ENCODE results near the gene B3GALNT2.

B3GALNT2 gene

GRCh38 chr1:235415008-235415904, 89.0 kb downstream of the B3GALNT2 start:
- peak; percentile 6 to 43 (median 25) for DNase-seq
- Histone ChIP-seq H3K9me3 (ENCODE audit: control insufficient read depth, low read length) (no peaks in the 10 kb centered on the region), H3K27ac (ENCODE audit: insufficient read depth, low read length, poor library complexity, severe bottlenecking) (no peak overlapping the region), H3K4me1 (ENCODE audit: control insufficient read depth, insufficient read depth, low read length, poor library complexity, severe bottlenecking) (peaks cover 3% of the 10 kb centered on the region), H3K36me3 (ENCODE audit: control insufficient read depth, insufficient read depth, low read length) (peaks cover 4% of the 10 kb centered on the region), H3K27me3 (replicated peaks; ENCODE audit: control insufficient read depth, insufficient read depth, low read length, poor library complexity, severe bottlenecking) (no peaks in the 10 kb centered on the region), H3K4me3 (ENCODE audit: insufficient read depth, low read depth, low read length, poor library complexity, severe bottlenecking) (no peak overlapping the region)

- Histone ChIP-seq H3K9me3 (ENCODE audit: control insufficient read depth, low read length) (no peaks in the 10 kb centered on the region), H3K4me3 (ENCODE audit: insufficient read depth, low read depth, low read length, poor library complexity, severe bottlenecking) (no peak overlapping the region), H3K27me3 (replicated peaks; ENCODE audit: control insufficient read depth, insufficient read depth, low read length, poor library complexity, severe bottlenecking) (no peaks in the 10 kb centered on the region), H3K27ac (ENCODE audit: insufficient read depth, low read length, poor library complexity, severe bottlenecking) (no peak overlapping the region), H3K36me3 (ENCODE audit: control insufficient read depth, insufficient read depth, low read length) (no peaks in the 10 kb centered on the region), H3K4me1 (ENCODE audit: control insufficient read depth, insufficient read depth, low read length, poor library complexity, severe bottlenecking) (peaks cover 3% of the 10 kb centered on the region)
- DNase-seq = peak in 1 of 3 donors; percentile 1
Observed at GRCh38 chr1:235411489-235412486, 92.5 kb downstream of the B3GALNT2 start.

- Histone ChIP-seq H3K27me3 (replicated peaks; ENCODE audit: control insufficient read depth, insufficient read depth, low read length, poor library complexity, severe bottlenecking) (no peaks in the 10 kb centered on the region), H3K9me3 (ENCODE audit: control insufficient read depth, low read length) (no peaks in the 10 kb centered on the region), H3K4me3 (ENCODE audit: insufficient read depth, low read depth, low read length, poor library complexity, severe bottlenecking) (no peak overlapping the region), H3K27ac (ENCODE audit: insufficient read depth, low read length, poor library complexity, severe bottlenecking) (no peak overlapping the region), H3K4me1 (ENCODE audit: control insufficient read depth, insufficient read depth, low read length, poor library complexity, severe bottlenecking) (peaks cover 3% of the 10 kb centered on the region), H3K36me3 (ENCODE audit: control insufficient read depth, insufficient read depth, low read length) (no peaks in the 10 kb centered on the region)
- no peak for DNase-seq
Observed at GRCh38 chr1:235410467-235410866, 93.8 kb downstream of the B3GALNT2 start.

GRCh38 chr1:235409042-235409820, 95.0 kb downstream of the B3GALNT2 start:
- H3K27me3 ChIP-seq (replicated peaks; ENCODE audit: control insufficient read depth, insufficient read depth, low read length, poor library complexity, severe bottlenecking) = no peaks in the 10 kb centered on the region
- no peak for DNase-seq
- H3K36me3 ChIP-seq (ENCODE audit: control insufficient read depth, insufficient read depth, low read length) = no peaks in the 10 kb centered on the region
- no peaks in the 10 kb centered on the region for H3K4me1 ChIP-seq (ENCODE audit: control insufficient read depth, insufficient read depth, low read length, poor library complexity, severe bottlenecking)
- no peak overlapping the region for H3K4me3 ChIP-seq (ENCODE audit: insufficient read depth, low read depth, low read length, poor library complexity, severe bottlenecking)
- H3K27ac ChIP-seq (ENCODE audit: insufficient read depth, low read length, poor library complexity, severe bottlenecking) = no peak overlapping the region
- H3K9me3 ChIP-seq (ENCODE audit: control insufficient read depth, low read length) = no peaks in the 10 kb centered on the region

- no peaks in the 10 kb centered on the region for H3K9me3 ChIP-seq (ENCODE audit: control insufficient read depth, low read length)
- H3K4me3 ChIP-seq (ENCODE audit: insufficient read depth, low read depth, low read length, poor library complexity, severe bottlenecking) = no peak overlapping the region
- H3K27me3 ChIP-seq (replicated peaks; ENCODE audit: control insufficient read depth, insufficient read depth, low read length, poor library complexity, severe bottlenecking) = no peaks in the 10 kb centered on the region
- no peaks in the 10 kb centered on the region for H3K36me3 ChIP-seq (ENCODE audit: control insufficient read depth, insufficient read depth, low read length)
- H3K4me1 ChIP-seq (ENCODE audit: control insufficient read depth, insufficient read depth, low read length, poor library complexity, severe bottlenecking) = no peaks in the 10 kb centered on the region
- no peak overlapping the region for H3K27ac ChIP-seq (ENCODE audit: insufficient read depth, low read length, poor library complexity, severe bottlenecking)
- DNase-seq = no peak
Observed at GRCh38 chr1:235408503-235408960, 95.7 kb downstream of the B3GALNT2 start.

- DNase-seq = no peak
- no peak overlapping the region for H3K4me3 ChIP-seq (ENCODE audit: insufficient read depth, low read depth, low read length, poor library complexity, severe bottlenecking)
- no peaks in the 10 kb centered on the region for H3K4me1 ChIP-seq (ENCODE audit: control insufficient read depth, insufficient read depth, low read length, poor library complexity, severe bottlenecking)
- H3K9me3 ChIP-seq (ENCODE audit: control insufficient read depth, low read length) = no peaks in the 10 kb centered on the region
- no peaks in the 10 kb centered on the region for H3K27me3 ChIP-seq (replicated peaks; ENCODE audit: control insufficient read depth, insufficient read depth, low read length, poor library complexity, severe bottlenecking)
- H3K36me3 ChIP-seq (ENCODE audit: control insufficient read depth, insufficient read depth, low read length) = no peaks in the 10 kb centered on the region
- no peak overlapping the region for H3K27ac ChIP-seq (ENCODE audit: insufficient read depth, low read length, poor library complexity, severe bottlenecking)
Observed at GRCh38 chr1:235407419-235407818, 96.8 kb downstream of the B3GALNT2 start.

- H3K4me1 ChIP-seq (ENCODE audit: control insufficient read depth, insufficient read depth, low read length, poor library complexity, severe bottlenecking) = no peaks in the 10 kb centered on the region
- H3K36me3 ChIP-seq (ENCODE audit: control insufficient read depth, insufficient read depth, low read length) = no peaks in the 10 kb centered on the region
- no peak overlapping the region for H3K27ac ChIP-seq (ENCODE audit: insufficient read depth, low read length, poor library complexity, severe bottlenecking)
- no peak for DNase-seq
- no peaks in the 10 kb centered on the region for H3K9me3 ChIP-seq (ENCODE audit: control insufficient read depth, low read length)
- no peak overlapping the region for H3K4me3 ChIP-seq (ENCODE audit: insufficient read depth, low read depth, low read length, poor library complexity, severe bottlenecking)
- no peaks in the 10 kb centered on the region for H3K27me3 ChIP-seq (replicated peaks; ENCODE audit: control insufficient read depth, insufficient read depth, low read length, poor library complexity, severe bottlenecking)
Observed at GRCh38 chr1:235404190-235404589, 100.1 kb downstream of the B3GALNT2 start.

- Histone ChIP-seq H3K9me3 (ENCODE audit: control insufficient read depth, low read length) (no peaks in the 10 kb centered on the region), H3K27ac (ENCODE audit: insufficient read depth, low read length, poor library complexity, severe bottlenecking) (no peak overlapping the region), H3K36me3 (ENCODE audit: control insufficient read depth, insufficient read depth, low read length) (no peaks in the 10 kb centered on the region), H3K4me1 (ENCODE audit: control insufficient read depth, insufficient read depth, low read length, poor library complexity, severe bottlenecking) (no peaks in the 10 kb centered on the region), H3K27me3 (replicated peaks; ENCODE audit: control insufficient read depth, insufficient read depth, low read length, poor library complexity, severe bottlenecking) (no peaks in the 10 kb centered on the region), H3K4me3 (ENCODE audit: insufficient read depth, low read depth, low read length, poor library complexity, severe bottlenecking) (no peak overlapping the region)
- no peak for DNase-seq
Observed at GRCh38 chr1:235403593-235403992, 100.7 kb downstream of the B3GALNT2 start.

GRCh38 chr1:235402457-235403200, 101.6 kb downstream of the B3GALNT2 start:
- H3K9me3 ChIP-seq (ENCODE audit: control insufficient read depth, low read length) = no peaks in the 10 kb centered on the region
- no peak overlapping the region for H3K4me3 ChIP-seq (ENCODE audit: insufficient read depth, low read depth, low read length, poor library complexity, severe bottlenecking)
- no peaks in the 10 kb centered on the region for H3K36me3 ChIP-seq (ENCODE audit: control insufficient read depth, insufficient read depth, low read length)
- DNase-seq = no peak
- no peaks in the 10 kb centered on the region for H3K27me3 ChIP-seq (replicated peaks; ENCODE audit: control insufficient read depth, insufficient read depth, low read length, poor library complexity, severe bottlenecking)
- no peak overlapping the region for H3K27ac ChIP-seq (ENCODE audit: insufficient read depth, low read length, poor library complexity, severe bottlenecking)
- no peaks in the 10 kb centered on the region for H3K4me1 ChIP-seq (ENCODE audit: control insufficient read depth, insufficient read depth, low read length, poor library complexity, severe bottlenecking)
